GM18520 (cell line): Measurements from ENCODE around the gene PCSK6.
"Not testable (repeated sequence)": the region's sequence is repeated elsewhere in the genome, so short reads cannot be mapped to it uniquely, and the experiment has no call there.

Experiments used
- ATAC-seq: cut with Tn5 transposase; IDR thresholded peaks from one replicate; pipeline ENCODE4 v1.9.1; 2021; ENCODE audit not compliant: unreplicated experiment

The PCSK6 gene

DNA sequence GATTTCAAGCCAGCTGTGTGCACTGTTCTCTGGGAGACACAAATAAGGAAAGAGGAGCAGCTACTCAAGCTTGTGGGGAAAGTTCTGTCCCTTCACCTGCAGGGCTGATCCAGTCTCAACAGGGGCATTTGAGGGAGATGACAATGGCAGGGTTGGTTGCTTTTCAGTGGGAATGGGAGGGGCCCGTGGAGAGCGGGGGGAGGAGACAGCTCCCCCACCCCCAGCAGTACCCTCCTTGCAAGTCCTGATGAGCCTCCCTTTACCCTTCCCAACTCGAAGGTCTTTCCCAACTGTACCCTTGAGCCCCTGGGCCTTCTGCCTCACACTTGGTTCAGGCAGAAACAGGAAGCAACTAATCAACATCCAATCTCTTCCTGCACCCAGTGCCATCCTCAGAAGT lies 122.7 kb downstream of the PCSK6 start:
- ATAC-seq = no peak

DNA sequence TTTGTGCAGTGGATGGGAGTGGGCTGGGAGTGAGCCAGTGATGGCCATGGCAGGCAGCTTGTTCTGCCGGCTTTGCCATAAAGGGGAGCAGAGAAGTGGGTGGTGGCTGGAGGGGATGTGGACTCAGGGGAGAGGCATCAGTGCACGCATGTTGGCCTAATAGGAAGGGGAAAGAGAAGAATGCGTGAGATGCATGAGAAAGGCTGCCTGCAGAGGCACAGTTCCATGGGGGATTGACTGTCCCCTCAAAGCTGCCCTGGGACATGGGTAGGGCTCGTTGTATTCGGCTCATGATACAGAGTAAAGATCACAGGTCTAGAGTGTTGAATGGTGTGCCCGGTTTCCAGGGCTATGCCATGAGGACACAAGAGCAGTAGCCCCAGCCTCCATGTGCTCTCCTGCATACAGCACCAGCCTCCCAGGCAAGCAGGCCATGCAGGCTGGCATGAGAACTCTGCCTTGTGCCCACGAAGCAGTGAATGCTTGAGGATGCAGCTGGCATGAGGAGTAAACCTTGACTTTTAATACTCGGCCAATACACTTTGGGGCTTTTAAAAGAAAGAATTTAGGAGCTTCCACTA lies 126.4 kb downstream of the PCSK6 start:
- ATAC-seq = no peak

DNA sequence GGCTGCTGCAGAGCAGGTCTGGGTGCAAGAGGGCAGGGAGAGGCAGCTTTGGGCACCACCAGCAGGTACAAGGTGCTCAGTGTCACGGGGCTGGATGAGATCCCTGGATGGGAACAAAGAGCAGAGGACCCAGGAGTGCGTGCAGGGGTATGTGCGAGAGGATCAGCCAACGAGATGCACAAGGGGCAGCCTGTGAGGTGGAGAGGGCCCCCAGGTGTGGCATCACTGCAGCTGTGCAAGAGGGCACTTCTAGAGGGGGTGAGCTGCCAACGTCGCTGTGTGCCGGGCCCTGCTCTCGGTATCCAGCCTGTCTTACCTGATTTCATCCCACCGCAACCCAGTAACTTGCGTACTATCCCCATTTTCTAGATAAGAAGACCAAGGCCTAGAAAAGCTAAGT lies 127.1 kb downstream of the PCSK6 start:
- no peak for ATAC-seq

DNA sequence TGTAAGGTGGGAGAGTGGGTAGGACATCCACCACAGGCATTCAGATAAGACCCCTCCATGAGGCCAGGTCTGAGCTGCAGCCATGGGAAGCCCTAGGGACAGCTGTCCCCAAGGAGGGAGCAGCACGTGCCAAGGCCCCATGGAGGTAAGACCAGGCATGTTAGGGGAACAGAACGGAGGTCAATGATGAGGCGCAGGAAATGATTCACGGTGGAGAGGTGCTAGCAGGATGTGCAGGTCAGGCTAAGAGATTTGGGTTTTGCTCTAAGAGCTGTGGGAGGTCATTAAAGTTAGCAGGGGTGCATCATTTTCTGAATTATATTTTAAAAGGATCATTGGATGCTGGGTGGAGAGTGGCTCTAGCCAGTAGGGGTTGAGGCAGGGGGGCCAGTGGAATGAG lies 128.1 kb downstream of the PCSK6 start:
- ATAC-seq = no peak

DNA sequence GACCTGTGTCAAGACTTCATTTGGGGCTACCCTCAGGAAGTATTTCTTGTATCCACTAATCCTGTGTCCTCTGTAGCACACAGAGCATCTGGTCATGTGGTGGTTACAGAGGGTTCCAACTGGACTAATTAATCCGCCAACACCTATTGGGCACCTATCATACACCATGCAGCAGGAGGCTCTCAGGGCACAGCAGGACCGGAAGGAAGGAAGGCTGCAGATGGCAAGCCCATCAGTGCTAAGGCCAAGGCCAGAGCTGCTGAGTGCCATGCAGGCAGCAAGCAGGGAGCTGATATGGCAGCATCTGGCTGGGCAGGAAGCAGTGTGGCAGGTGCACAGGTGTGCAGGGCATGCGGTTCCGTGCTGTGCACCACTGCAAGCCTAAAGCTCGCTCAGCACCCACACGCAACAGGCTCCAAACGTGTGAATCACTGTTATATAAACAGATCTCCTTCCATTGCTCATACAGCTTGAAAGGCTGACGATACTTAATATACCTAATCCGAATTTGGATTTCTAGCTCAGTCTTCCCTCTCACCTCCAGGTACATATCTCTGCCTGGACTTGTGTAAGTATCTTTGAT lies 130.1 kb downstream of the PCSK6 start:
- ATAC-seq = no peak

DNA sequence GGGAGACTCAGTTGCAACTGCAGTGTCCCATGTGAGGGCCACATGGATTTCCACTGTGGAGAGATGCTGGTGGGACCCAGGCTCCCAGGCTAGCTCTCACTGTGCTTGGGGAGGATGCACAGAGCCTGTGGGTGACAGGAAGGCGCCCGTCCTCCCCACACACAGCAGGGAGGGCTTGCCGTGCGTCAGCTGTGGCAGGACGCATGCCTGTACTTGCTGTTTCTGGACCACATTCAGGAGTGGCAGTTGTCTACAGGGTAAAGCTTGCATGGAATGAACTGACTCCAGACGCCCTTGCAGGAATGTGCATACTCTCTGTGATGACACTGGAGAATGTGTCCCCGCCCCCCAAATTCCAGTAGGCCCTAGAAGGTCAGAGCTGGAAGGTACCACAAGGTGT lies 130.6 kb downstream of the PCSK6 start:
- ATAC-seq = no peak

DNA sequence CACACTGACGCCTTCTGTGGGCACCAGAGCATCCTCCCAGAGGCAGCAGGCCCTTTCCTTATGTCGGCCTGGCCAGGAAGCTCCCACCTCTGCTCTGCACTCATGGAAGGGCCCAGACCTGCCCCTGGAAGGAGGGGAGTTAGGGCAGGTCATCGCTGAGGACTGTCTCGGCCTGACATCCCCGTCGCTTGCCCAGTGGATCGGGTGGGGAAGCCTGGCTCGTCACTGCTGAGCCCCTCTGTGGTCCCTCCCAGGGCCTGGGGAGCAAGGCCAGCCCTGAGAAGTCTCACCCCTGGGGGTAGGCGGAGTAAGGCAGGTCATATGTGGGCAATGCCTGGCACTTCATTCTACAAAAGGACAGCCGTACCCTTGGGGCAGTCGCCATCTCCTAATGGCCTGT lies 131.6 kb downstream of the PCSK6 start:
- no peak for ATAC-seq

DNA sequence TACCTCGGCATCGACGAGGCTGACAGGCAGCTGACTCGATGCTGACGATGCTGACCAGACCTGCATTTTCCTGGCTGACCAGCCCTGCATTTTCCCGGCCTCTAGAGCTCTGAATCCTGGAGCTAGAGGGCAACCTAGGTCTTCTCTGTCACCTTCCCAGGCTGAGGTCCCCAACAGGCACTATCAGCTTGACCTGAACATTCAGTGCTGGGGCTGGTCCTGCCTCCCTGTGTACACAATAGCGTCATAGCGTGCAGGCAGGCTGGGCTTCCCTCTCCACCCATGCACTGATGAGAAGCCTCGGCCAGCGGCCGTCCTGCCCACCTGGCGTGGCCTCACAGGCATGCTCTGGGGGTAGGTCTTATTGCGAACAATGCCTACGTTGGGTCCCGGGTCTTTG lies 132.2 kb downstream of the PCSK6 start:
- no peak for ATAC-seq

DNA sequence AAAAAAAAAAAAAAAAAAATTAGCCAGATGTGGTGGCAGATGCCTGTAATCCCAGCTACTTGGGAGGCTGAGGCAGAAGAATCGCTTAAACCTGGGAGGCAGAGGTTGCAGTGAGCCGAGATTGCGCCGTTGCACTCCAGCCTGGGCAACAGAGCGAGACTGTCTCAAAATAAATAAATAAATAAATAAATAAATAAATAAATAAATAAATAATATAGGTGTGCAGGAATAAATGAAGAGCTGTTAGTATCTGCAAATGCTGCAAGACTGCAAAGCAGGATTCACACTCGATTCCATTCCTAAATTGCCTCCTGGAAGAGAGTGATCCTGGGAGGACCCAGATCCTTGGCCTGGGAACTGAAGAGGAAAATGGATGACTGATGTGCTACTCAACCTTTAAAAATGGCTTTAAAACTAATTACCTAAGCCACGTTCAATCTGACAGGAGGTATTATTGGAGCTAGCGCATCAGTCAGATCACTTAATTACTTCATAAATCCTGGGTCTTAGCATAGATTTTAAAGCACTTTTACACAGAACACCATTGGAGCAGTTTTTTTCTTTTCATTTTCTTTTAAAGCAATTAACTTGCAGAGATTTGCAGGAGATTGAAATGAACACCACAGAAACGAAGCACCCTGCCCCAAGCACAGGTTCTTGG lies 132.9 kb downstream of the PCSK6 start:
- not testable (repeated sequence) for ATAC-seq

DNA sequence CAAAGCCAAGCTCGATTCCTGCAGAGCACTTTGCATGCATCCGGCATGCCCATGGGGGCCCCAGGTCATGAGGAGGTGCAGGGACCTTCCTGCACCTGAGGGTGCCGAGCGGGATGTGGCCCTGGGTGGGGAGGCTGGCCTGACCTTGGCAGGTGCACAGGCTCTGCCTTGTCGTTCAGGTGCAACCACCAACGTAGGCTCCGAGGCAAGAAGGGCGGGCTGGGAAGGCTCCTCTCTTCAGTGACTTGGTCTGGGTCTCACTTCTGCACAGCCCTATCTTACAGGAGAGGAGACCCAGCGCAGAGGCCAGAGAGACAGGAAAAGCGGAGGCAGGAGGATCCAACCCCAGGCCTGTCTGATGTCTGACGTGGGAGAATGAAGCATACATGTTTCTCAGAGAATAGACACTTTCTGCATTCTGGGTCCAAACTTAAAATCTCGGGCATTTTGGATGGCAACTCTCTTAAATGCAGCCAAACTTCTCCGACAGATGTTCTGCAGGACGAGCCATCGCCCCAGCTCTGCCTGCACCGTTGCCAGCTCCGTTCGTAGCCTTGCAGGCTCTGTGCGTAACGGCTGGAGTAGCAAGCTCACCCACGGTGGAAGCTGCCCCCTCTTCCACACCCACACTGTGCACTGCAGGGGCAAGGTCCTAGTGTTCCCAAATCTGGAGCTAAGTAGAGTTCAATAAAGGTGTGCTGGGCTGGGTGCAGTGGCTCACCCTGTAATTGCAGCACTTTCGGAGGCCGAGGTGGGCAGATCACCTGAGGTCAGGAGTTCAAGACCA lies 133.6 kb downstream of the PCSK6 start:
- no peak for ATAC-seq

DNA sequence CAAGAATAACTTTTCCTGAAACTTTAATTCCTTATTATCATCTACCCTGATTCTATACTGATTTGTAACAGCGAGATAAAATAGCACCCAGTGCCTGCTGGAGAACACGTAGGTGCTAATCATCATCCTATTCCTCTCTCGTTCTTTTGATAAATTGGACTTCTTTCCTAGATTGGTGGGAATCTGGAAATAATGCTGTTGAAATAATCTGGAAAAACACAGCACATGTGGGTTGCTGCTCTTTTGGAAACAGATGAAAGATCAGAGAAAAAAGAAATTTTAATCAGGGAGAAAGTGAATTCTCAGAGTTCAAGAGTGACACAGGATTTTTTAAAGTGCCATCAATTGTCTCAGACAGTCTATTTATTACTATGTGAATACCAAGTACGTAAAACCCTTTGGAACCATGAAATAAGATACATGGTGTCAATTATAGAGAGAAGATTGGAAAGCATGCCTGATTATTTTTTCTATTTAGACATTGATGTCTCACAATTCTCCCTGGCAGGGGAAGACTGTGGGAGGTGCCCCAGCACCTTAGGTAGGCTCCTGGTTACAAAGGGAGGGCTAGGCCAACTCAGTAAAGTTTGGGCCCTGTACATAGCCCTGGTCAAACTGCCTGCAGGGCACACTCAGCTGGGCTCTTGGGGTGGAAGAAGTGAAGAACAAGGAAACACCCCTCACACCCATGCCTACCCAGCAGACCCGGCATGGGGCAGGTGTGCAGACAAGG lies 134.4 kb downstream of the PCSK6 start:
- no peak for ATAC-seq

DNA sequence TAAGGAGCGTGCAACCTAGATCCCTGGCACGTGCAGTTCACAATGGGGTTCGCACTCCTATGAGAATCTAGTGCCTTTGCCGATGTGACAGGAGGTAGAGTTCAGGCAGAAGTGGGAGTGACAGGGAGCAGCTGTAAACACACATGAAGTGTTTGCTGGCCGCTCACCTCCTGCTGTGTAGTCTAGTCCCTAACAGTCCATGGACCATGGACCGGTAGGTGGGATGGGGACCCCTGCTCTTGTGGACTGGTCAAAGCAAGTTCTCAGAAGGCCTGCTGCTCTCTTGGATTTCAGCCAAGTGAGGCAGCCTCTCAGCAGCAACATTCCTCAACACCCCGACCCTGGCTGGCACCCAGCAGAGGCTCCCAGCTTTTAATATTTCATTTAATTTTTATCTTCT lies 136.3 kb downstream of the PCSK6 start:
- ATAC-seq = no peak

DNA sequence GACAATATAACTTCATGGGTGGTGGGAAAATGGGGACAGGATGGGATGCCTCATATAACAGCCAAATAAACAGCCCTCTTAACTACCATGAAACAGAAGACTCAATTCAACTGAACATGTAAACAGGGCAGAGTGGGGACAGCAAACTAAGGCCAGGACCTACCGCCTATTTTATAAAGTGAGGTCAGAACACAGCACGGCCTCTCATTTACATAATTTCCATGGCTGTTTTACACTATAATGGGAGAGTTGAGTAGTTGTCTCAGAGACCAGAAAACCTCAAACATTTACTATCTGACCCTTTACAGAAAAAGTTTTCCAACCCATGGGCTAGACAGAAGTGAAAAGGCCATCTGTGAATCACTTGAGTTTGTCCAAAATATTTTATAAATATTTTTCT lies 137.8 kb downstream of the PCSK6 start:
- ATAC-seq = no peak

DNA sequence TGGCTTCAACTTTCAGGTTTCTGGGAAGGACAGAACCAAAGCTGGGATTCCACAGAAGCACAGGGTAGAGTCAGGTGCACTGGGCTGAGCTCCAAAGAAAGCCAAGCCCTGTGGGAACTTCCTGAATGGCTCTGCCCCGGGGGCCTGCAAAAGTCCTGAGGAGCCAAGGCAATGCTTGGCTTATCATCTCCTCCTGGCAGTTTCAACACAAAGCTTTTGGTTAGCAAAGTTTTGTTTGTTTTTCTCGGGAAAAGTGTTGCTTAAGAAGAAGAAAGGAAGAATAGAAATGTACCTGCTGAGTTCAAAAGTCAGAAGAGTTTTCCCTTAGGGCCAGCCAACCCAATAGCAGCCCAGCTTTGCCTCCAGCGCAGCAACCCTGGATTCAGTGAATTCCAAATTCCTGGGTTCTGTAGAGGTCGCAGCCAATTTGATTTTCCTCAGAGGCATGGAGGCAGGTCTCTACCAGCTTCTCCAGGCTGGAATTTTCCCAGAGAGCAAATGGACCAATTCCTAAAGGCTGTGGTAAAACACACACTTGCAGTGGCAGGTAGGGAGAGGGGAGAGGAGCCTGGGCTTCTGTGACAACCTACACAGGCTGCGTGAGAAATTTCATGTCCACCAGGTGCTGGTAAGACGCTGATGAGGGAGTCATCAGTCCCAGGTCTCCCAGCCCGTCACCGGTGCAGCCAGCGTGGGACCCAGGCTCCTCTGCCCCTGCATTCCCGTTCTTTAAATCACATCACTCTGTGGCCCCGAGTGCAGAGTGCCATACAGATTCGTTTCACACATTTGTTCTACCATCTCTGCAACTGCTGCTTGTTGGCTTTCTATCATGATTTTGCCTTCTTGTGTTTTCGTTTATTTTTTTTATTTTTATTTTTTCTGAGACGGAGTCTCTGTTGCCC lies 140.2 kb downstream of the PCSK6 start:
- ATAC-seq = no peak

DNA sequence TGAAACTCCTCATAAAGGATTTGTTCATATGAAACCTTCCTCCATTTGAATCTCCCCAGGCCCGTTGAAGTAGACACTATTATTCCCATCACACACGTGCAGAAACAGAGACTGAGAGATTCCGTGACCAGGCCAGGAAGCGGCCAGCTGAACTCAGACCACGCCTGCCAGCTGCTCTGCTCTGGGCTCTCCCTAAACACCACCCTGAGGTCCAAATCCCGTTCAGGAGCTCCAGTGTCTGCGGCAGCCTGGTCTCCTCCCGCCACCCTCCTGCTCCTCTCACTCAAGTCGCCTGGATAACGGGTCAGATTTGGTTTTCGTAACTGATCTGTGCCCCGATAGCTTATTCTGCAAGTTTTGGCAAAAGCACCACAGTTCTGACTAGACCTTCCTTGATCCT lies 140.9 kb downstream of the PCSK6 start:
- ATAC-seq = no peak

DNA sequence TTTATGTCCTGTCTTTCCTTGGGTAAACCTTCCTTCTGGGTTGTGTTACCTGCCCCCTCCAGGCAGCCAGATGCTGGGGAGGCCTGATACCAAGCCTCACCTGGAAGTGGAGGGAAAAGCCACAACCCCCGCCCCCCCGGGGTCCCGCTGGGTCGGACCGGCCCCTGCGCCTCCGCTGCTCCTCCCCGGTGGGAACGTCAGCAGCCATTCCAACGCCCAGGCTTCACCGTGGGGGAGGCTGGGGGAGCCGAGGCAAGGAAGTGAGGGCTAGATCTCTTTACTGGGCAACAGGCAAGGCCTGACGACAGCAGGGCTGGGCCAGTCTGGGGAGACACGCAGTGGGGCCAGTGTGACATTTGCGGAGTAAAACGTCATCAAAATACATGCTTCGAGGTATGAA lies 141.5 kb downstream of the PCSK6 start:
- ATAC-seq = no peak

DNA sequence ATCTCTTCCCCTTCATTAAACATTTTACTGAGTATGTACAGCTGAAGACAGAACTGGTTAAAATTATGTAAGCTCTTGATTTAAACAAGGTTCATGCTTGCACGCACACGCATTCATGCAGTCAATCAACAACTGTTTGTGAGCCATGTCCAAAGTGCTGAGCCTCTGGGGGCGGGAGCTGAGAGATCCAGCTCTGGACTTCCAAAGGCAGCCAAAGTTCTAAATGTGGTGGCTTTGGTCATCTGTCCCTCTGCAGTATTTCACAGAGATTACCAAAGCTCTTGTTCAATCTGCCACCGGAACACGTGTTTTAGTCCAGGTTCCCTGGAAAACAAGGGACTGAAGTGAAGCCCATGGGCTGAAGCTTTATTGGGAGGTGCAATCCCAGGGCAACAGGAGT lies 142.1 kb downstream of the PCSK6 start:
- ATAC-seq = no peak

DNA sequence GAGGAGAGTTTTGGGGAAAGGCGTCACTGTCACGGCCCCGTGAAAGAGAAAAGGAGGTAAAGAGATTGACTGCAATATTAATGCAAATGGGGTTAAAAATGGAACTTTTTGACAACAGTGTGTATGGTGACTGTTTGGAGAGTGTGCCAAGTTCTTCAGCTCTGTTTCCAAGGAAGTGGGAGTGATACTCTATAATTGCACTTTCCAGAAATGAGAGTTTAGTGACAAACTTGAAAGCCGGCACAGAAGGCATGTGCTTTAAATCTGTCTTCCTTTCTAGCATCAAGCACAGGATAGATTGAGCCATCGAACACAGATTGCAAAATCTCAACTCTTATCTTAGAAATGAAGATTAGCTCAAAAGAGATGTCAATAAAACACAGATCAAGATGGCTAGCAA lies 142.6 kb downstream of the PCSK6 start:
- ATAC-seq = no peak

DNA sequence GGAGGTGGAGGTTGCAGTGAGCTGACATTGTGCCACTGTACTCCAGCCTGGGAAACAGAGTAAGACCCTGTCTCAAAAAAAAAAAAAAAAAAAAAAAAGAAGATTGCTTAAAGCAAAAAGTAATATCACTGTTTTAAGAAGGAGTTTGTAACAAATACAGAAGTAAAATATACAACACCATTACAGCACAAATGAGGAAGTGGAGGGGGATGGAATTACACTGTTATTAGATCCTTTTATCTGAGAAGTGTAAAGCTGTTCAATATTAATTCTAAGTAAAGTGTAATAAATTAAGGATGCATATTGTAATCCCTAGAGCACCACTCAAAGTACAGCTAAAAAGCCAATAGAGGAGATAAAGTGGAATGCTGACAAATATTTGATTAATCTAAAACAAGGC lies 147.5 kb downstream of the PCSK6 start:
- no peak for ATAC-seq

DNA sequence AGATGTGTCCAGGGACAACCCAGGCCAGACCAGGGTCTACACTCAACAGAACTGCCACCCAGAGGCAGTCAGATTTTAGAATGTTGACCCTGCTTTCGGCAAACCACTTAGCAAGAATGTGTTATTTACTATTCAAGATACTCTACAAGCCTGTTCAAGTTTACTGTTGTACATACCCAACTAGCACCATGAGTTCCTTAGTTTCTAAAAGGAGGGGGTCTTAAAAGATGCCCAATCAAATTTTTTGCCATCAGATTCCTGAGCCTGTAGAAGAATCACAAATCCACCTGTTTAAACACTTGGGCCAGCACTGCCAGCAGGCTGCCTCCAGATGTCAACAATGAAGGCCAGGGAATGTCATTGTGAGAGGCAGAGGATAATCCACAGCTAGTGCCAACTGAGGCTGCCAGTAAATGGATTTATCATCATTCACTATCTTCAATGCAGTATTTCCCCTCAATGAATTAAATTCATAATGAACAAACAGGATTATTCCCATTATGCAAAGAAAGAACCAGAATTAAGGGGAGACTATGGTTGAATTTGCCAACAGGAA lies 150.9 kb downstream of the PCSK6 start:
- no peak for ATAC-seq
